Right lobe of liver (tissue), 4 donors: ENCODE results near the gene CIAPIN1.

Experiments used
- POLR2A ChIP-seq: fragments of 450-650 bp; IDR thresholded peaks from one replicate; pipeline ENCODE4 v1.6.1; 2017; ENCODE audit warnings: antibody characterized with exemption, mild to moderate bottlenecking
- TF ChIP-seq, protein P1 (sequence below), 4 donors: fragments of 200-600 bp in 3 of 4; fragments of 450-650 bp in 1 of 4; IDR thresholded peaks; one replicate each; pipeline versions ENCODE4 v1.5.1 to v1.8.0; 2016 to 2022; ENCODE audit warnings: antibody characterized with exemption in 4 of 4, mild to moderate bottlenecking in 2 of 4
- donor health status: DM: no; HTN: no; CAD: no.
- donor health status: DM: no; HTN: no; CAD: no.
- donor health status: DM: no; HTN: yes; CAD: no.

DNA sequence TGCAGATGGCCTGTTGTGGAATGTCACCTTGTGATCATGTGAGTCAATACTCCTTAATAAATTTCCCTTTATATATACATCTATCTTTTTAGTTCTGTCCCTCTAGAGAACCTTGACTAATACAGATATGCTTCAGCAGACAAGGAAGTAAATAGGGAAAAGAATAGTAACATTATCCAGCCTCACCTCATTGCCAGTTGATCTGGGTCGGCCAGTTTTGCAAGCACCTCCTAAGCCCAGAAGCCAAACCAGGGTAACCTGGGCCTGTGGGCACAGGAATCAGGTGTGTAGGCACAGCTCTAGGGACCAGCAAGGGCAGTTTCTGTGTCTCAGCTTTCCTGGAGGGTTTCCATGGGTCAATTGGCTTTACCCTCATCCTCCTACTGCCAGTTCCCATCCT, 54.5 kb downstream of the CIAPIN1 start:
- TF ChIP-seq, protein P1, sequence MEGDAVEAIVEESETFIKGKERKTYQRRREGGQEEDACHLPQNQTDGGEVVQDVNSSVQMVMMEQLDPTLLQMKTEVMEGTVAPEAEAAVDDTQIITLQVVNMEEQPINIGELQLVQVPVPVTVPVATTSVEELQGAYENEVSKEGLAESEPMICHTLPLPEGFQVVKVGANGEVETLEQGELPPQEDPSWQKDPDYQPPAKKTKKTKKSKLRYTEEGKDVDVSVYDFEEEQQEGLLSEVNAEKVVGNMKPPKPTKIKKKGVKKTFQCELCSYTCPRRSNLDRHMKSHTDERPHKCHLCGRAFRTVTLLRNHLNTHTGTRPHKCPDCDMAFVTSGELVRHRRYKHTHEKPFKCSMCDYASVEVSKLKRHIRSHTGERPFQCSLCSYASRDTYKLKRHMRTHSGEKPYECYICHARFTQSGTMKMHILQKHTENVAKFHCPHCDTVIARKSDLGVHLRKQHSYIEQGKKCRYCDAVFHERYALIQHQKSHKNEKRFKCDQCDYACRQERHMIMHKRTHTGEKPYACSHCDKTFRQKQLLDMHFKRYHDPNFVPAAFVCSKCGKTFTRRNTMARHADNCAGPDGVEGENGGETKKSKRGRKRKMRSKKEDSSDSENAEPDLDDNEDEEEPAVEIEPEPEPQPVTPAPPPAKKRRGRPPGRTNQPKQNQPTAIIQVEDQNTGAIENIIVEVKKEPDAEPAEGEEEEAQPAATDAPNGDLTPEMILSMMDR (IDR thresholded peaks at IDR 0.05) = no peak
- no peak for TF ChIP-seq POLR2A
